HG03095 (cell line): ENCODE results near the gene MBD3.
"Not testable (repeated sequence)": the region's sequence is repeated elsewhere in the genome, so short reads cannot be mapped to it uniquely, and the experiment has no call there.

ENCODE experiments used
- ATAC-seq: cut with Tn5 transposase; IDR thresholded peaks from one replicate; pipeline ENCODE4 v1.9.1; 2021; ENCODE audit warnings: moderate library complexity; ENCODE audit not compliant: unreplicated experiment

Gene MBD3

DNA sequence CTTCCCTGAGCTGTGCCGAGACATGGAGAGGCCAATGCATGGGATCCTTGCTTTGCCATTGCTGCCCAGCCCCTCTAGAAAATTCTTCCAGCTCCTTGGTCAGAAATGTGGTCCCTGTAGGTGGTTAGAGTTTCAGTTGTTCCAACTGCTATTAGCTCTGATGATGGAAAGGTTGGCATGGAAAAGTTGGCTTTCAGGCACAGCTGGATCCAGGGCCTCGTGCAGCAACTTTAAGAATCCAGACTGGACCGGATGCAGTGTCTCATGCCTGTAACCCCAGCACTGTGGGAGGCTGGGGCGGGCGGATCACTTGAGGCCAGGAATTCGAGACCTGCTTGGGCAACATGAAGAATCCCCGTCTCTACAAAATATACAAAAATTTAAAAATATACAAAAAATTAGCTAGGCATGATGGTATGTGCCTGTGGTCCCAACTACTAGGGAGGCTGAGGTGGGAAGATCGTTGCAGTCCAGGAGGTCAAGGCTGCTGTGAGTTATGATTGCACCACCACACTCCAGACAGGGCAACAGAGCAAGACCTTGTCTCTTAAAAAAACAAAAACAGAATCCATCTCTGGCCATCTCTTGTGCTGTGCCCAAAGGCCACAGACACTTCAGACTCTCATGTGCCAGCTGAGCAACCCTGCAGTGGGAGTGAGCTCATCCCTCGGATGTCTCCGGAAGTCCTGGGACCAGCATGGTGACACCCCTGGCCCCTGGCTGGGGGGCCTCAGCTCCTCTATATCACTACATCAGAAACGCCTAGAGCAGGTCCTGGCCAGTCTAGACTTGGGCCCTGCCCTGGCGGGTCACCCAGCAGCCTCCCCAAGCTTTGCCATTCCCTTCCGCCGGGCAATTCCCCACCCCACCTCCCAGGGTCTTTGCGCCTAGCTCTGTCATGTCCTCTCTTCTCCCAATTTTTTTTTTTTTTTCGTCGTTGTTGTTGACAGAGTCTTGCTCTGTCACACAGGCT is 41.3 kb downstream of the MBD3 start:
- ATAC-seq = no peak

DNA sequence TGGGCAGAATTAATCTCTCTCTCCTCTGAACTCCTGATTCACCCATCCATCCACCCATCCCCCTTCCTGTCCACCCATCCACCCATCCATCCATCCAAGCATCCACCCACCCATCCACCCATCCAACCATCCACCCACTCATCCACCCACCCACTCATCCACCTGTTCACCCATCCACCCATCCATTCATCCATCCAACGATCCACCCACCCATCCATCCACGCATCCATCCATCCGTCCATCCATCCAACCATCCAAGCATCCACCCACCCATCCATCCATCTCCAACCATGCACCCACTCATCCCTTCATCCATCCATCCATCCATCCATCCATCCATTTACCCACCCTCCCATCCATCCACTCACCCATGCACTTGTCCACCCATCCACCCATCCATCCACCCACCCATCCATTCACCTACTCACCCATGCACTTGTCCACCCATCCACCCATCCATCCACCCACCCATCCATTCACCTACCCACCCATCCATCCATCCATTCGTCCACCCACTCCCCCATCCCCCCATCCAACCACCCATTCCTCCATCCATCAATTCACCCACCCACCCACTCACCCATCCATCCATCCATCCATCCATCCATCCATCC is 43.2 kb downstream of the MBD3 start:
- no peak for ATAC-seq

DNA sequence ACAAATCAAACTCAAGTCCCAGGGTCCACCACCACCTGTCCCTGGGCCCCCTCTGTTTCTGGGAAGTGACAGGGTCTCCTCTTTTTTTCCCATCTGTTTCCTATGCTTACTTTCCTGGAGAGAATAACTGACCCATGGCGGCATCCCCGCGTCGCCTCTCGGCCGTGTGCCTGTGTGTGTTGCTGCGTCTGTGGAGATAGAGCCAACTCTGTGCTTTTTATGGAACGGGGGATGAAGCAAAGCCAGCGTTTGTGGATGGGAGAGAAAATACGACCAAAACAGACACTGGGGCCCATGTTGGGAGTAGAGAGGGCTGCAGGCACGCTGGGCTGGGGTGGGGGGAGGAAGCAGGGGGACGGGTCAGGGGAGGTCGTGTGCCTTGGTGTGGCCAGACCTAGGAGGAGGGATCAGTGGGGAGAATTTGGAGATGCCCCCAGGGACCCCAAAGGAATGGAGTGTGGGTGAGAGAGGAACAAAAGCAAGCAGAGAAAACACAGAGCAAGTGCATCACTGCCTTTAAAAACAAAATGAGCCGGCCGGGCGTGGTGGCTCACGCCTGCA is 52.2 kb downstream of the MBD3 start:
- ATAC-seq = no peak

DNA sequence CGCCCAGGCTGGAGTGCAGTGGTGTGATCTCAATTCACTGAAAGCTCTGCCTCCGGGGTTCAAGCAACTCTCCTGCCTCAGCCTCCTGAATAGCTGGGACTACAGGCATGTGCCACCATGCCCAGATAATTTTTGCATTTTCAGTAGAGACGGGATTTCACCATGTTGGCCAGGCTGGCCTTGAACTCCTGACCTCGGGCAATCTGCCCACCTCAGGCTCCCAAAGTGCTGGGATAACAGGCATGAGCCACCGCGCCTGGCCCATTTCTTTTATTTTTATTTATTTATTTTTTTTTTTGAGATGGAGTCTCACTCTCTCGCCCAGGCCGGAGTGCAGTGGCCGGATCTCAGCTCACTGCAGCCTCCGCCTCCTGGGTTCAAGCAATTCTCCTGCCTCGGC is 52.9 kb downstream of the MBD3 start:
- not testable (repeated sequence) for ATAC-seq

DNA sequence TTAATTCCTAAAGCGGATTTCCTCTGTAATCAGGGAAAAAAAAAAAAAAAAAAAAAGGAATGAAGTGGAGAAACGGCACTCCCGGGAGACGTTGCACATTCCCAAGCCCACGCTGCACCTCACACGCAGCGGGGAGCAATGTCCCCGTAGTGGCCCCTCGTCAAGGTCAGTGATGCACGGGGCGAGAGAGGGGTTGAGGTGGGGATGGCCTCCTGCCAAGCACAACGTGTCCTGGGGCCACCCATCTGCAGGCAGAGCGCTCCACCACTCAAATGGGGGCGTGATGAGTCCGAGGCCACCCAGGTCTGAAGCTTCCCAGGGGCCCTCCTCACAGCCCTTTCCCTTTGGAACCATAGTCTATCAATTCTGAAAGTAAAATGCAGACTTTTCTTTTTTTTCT is 53.7 kb downstream of the MBD3 start:
- no peak for ATAC-seq

DNA sequence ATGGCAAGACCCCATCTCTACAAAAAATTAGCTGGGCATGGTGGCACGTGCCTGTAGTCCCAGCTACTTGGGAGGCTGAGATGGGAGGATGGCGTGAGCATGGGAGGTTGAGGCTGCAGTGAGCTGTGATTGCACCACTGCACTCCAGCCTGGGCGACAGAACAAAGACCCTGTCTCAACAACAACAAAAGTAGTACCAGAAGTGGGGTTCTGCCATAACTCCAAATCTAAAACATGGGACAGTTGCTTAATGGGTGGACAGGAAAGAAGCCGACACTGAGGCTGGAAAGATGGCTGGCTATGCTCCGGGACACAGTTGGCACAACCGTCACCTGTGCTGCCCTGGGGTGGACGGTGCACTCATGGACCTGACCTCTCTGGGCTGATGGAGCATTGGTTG is 57.0 kb downstream of the MBD3 start:
- not testable (repeated sequence) for ATAC-seq

DNA sequence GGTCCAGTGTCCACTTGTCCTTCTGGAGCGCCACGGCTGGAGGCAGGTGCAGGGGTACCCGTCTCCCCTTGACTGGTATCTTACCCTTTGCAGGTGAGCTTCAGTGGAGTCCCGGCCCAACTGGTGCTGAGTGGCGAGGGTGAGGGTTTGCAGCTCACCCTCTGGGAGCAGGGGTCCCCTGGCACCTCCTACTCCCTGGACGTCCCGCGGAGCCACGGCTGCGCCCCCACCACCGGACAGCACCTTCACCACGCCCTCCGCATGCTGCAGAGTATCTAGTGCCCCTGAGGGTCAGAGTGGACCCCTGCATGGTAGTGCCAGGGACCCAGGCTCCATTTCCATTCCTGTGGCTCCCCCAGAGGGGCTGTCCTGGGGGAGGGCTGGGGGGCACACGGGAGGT is 57.7 kb downstream of the MBD3 start:
- no peak for ATAC-seq

DNA sequence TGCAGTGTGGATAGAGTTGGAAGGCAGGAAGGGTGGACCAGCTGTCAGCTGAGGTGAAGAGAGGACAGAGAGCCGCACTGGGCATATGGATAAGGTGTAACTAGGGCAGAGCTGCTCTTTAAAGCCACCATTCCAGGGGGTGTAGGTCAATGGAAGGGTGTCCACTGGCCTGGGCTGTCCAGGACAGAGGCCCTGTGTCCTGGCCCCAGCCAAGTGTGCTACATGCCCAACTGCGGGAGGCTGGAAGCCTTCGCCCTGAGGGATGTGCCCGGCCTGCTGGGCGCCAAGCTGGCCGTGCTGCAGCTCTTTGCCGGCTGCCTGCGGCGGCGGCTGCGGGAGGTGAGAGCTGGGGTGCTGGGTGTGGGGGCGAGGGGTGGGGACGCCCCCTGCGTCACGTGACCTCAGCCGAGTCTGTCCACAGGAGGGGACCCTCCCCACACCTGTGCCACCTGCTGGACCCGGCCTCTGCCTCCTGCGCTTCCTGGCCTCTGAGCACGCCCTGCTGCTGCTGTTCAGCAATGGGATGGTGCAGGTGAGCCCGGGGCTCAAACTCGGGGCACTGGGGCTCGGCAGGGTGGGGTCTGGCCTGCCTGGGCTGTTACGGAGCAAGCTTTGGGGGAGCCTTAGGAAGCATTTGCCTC is 59.0 kb downstream of the MBD3 start:
- no peak for ATAC-seq

DNA sequence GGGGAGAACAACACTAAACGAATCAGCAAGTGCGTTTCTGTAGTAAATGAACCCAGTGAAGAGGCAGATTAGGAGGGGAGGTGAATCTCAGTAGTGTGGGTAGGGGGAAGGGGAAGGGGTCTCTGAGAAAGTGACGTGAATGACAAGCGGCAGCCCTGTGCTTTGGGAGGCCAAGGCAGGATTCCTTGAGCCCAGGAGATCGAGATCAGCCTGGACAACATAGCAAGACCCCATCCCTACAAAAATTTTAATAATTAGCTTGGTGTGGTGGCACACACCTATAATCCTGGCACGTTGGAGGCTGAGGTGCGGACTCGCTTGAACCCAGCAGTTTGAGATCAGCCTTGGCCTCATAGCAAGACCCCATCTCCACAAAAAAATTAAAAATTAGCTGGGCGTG is 60.7 kb downstream of the MBD3 start:
- ATAC-seq = no peak

DNA sequence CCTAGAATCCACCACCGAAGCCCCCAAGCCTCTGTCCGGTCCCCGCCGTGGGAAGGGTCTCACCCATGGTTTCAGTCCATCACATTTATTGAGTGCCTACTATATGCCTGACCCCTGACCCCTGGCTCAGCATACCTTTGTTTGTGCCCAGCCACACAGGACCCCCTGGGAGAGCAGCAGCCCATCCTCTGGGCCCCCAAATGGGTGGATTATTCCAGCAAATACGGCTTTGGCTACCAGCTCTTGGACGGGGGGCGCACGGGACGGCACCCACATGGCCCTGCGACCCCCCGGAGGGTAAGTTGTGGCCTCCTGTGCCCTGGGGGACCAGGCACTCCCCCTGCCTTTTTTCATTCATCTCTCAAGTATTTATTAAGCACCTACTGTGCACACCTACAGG is 61.1 kb downstream of the MBD3 start:
- ATAC-seq = no peak

DNA sequence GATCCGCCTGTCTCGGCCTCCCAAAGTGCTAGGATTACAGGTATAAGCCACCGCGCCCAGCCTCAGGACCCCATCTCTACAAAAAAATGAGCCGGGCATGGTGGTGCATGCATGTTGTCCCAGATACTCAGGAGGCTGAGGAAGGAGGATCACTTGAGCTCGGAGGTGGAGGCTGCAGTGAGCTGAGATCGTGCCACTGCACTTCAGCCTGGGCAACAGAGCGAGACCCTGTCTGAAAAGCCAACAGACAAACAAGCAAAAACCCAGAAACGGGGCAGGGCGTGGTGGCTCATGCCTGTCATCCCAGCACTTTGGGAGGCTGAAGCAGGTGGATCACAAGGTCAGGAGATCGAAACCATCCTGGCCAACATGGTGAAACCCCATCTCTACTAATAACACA is 61.8 kb downstream of the MBD3 start:
- not testable (repeated sequence) for ATAC-seq

DNA sequence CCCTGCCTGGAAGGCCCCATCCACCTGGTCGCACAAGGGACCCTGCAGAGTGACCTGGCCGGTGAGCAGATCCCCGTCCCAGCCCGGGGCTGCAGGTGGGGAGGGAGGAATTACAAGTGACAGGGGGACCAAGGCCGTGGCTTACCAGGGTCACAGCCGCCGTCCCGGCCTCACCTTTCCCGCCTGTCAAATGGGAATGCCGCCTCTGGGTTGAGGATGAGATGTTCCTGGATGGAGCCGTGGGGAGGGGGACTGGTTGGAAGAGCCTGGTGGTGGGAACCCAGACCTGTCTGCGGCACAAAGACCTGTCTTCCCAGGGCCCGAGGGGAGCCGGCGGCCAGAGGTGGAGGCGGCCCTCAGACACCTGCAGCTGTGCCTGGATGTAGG is 63.2 kb downstream of the MBD3 start:
- ATAC-seq = no peak

DNA sequence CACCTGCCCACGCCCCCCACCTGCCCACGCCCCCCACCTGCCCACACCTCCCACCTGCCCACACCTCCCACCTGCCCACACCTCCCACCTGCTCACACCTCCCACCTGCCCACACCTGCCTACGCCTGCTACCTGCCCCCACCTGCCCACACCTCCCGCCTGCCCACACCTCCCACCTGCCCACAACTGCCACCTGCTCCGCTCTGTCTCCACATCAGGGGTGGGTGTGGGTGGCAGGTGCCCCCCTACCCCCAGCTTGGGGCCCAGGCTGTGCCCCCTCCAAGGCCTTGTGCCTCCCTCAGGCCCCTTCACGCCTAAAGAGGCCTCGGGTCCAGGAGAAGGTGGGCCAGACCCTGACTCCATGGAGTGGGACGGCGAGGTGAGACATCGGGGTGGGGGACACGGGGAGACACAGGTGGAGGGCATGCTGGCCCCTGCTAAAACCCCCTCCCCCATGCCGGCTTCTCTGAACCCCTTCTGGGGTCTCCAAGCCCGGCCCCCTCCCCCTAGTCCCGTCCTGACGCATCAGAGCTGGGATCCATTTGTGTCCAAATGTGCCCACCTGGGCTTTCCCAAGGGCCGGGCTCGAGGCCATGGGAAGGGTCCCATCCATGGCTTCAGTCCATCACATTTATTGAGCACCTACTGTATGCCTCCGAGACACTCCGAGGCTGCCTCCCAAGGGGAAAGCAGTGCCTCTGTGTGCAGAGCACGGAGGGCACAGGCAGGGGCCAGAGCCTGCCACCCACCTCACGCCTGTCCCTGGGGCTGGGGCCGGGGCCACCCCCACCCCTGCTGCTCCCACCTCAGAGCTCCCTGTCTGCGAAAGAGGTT is 63.9 kb downstream of the MBD3 start:
- ATAC-seq = no peak

DNA sequence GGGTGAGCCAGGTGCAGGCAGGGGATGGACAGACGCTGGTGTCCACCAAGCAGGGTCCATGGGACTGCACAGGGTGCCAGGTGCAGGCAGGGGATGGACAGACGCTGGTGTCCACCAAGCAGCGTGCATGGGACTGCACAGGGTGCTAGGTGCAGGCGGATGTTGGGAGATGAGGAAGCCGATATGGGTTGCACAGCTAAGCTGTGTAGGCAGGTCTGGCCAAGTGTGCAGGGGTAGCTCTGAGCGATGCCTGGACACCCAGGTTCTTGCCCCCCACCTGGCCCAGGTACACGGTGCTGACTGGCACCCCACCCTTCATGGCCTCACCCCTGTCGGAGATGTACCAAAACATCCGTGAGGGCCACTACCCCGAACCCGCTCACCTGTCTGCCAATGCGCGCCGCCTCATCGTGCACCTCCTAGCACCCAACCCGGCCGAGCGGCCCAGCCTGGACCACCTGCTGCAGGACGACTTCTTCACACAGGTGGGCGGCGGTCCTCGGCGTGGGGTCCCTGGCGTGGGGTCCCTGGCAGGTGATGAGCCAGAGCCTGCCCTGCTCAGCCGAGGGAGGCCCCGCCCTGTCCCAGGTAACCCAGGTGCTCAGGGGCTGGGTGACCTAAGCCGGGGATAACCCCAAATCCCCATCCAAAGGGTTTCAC is 64.9 kb downstream of the MBD3 start:
- ATAC-seq = no peak

DNA sequence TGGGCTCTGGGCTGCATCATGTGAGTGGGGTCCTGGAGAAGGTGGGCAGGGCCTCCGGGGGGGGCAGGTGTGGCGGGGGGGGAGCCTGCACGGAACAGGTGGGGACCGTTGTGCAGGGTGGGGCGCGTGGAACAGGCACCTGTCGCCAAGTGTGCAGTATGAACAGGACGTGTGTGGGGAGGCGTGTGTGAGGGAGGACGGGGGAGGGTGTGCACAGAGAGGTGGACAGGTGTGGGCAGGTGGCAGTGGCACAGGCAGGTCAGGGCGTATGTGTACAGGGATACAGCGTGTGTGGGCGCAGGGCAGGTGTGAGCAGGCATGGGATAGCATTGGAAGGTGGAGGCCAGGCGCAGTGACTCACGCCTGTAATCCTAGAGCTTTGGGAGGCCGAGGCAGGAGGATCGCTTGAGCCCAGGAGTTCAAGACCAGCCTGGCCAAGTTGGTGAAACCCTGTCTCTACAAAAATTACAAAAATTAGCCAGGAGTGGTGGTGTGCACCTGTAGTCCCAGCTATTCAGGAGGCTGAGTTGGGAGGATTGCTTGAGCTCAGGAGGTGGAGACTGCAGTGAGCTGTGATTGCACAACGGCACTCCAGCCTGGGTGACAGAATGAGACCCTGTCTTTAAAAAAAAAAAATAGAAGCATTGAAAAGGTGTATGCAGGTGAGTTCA is 65.6 kb downstream of the MBD3 start:
- ATAC-seq = no peak

DNA sequence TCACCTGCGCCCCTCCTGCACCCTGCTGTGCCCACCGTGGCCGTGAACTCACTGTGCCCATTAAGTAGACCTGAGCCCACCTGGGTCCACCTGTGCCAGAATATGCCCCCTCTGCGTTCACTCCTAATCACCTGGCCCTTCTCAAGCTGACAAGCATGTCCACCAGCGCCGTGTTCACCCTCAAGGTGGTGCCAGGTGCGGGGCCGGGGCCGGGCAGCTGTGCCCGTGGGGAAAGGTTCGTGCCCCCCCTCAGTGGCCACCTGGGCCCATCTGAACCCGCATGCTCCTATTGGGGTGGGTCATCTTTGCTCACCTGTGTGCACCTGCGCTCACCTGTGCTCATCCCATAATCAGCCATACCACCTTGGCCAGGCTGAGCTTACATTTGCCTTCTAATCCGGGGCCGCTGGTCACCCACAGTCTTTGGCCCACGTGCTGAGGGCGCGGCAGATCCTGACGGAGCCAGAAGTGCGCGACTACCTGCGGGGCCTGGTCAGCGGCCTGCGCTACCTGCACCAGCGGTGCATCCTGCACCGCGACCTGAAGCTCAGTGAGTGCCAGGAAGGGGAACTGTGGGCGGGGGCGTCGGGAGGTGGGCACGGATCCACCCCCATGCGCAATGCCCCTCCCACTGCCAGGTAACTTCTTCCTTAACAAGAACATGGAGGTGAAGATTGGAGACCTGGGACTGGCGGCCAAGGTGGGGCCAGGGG is 66.4 kb downstream of the MBD3 start:
- ATAC-seq = no peak

DNA sequence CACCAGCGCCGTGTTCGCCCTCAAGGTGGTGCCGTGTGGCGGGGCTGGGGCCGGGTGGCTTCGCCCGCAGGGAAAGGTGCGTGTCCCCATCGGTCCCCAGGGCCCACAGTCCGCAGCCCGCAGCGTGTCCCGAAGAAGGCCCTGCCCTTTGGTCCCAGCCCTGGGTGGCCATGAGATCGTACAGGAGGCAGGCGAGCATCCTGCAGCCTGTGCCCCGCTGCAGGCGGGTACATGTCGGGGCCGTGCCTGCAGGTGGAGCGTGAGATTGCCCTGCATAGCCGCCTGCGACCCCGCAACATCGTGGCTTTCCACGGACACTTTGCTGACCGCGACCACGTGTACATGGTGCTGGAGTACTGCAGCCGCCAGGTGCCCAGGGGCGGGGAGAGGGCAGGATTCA is 67.3 kb downstream of the MBD3 start:
- no peak for ATAC-seq

DNA sequence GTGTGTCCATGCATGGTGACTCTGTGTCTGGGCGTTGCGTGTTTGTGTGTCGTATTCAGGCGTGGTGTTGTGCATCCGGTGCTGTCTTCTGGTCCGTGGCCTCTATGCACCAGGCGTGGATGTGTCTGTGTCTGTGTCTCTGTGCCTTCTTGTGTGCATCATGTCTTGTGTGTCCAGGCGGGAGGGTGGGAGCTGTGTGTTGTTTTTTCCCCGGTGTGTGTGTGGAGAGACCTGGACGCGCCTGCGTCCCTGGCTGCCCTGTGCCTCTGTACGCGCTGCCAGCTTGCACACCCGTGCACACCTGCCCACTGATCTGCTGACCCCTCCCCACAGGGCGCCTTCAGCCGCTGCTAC is 67.7 kb downstream of the MBD3 start:
- ATAC-seq = no peak

DNA sequence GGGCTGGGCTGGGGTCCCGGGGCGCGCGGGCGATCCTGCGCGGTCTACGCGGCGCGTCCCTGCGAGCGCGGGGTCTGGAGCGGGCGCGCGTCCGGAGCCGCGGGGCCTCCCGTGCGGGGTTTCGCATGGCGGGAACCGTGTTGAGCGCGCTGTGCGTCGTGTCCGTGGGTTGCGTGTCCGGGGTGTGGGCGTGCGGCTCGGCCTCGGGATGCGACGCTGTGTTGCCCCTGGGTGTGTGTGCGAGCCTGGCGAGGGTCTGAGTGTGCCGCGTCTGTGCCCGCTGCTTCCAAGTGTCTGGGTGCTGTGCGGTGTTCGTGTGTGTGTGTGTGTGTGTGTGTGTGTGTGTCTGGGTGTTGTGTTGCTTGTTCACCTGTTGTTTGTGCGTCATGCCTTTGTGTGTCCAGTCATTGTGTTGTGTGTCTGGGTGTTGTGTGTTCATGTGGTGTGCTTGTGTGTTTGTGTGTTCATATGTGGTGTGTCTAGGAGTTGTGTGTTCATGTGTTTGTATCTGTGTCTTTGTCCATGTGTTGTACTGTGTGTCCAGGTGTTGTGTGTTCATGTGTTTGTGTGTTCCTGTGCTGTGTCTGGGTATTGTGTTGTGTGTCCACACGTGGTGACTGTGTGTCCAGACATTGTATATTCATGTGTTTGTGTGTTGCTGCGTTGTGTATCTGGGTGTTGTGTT is 68.2 kb downstream of the MBD3 start:
- ATAC-seq = no peak
